ENCODE data around the gene RPP30. TPM values are rescaled to one million over a fixed set of nuclear protein-coding genes. Genes with fewer than 3 reads are reported as not detected.
A peak's percentile ranks its signal among the peaks of the same experiment; 100 is the strongest.

RPP30 gene
- total and polyA plus RNA-seq, 2 of the 13 experiments (the other 11 are each of a cell fraction or from before 2014, with no cell fraction given): 27.1 to 65.0 TPM

GRCh38 chr10:90930971-90931871, 59.4 kb downstream of the RPP30 start (continued):
- TF ChIP-seq E2F5 (CRISPR knock-in tag; conservative IDR thresholded peaks at IDR 0.05) (no peak), MYNN (CRISPR knock-in tag; IDR thresholded peaks at IDR 0.05; ENCODE audit: low read depth) (no peak), MYPOP (CRISPR knock-in tag; IDR thresholded peaks at IDR 0.05) (no peak), STAT6 (CRISPR knock-in tag; IDR thresholded peaks at IDR 0.05; ENCODE audit: borderline replicate concordance) (peak; percentile 69; the same call in 1 of the 2 replicates), ZNF282 (IDR thresholded peaks at IDR 0.05; ENCODE audit: partially characterized antibody) (no peak), NCOA2 (CRISPR knock-in tag; IDR thresholded peaks at IDR 0.05) (peak; percentile 90), ELF3 (CRISPR knock-in tag; IDR thresholded peaks at IDR 0.05) (peak; percentile 82), ZNF281 (CRISPR knock-in tag; IDR thresholded peaks at IDR 0.05; ENCODE audit: borderline replicate concordance) (peak; percentile 91), CENPX (CRISPR knock-in tag; IDR thresholded peaks at IDR 0.05) (no peak), JDP2 (CRISPR knock-in tag; IDR thresholded peaks at IDR 0.05; ENCODE audit: borderline replicate concordance) (no peak), ZNF292 (CRISPR knock-in tag; IDR thresholded peaks at IDR 0.05; ENCODE audit: borderline replicate concordance, low read depth) (peak; percentile 87), ZMYM2 (CRISPR knock-in tag; IDR thresholded peaks at IDR 0.05) (peak; percentile 38; the same call in 1 of the 2 replicates), ZMAT5 (CRISPR knock-in tag; IDR thresholded peaks at IDR 0.05; ENCODE audit: borderline replicate concordance, low read depth) (no peak), ZMAT3 (CRISPR knock-in tag; conservative IDR thresholded peaks at IDR 0.05) (0 out of 2 replicates have a peak, but pooled peaks have one; percentile 17), HOXA3 (CRISPR knock-in tag; IDR thresholded peaks at IDR 0.05) (peak; percentile 40; the same call in 1 of the 2 replicates), NONO (IDR thresholded peaks at IDR 0.05) (no peak), NONO (CRISPR knock-in tag; conservative IDR thresholded peaks at IDR 0.05) (no peak), MIER2 (CRISPR knock-in tag; IDR thresholded peaks at IDR 0.05) (0 out of 2 replicates have a peak, but pooled peaks have one; percentile 19)

Data from HepG2 (cell line).